Testis (tissue), 3 donors: ENCODE data around the gene MYL6. TPM values are rescaled to one million over a fixed set of nuclear protein-coding genes. Genes with fewer than 3 reads are reported as not detected.

Experiments
- DNase-seq: peaks from one replicate; pipeline ENCODE4 v3.0.0-alpha.2; 2019
- H3K27ac ChIP-seq, 2 donors: fragments of 200-600 bp; sonication (generic); one replicate each; pipeline ENCODE4 v1.5.1; 2019
- H3K27me3 ChIP-seq: fragments of 200-600 bp; sonication (generic); one replicate; pipeline ENCODE4 v1.5.1; 2019
- H3K36me3 ChIP-seq: fragments of 200-600 bp; sonication (generic); one replicate; pipeline ENCODE4 v1.5.1; 2017; ENCODE audit warnings: low read depth; ENCODE audit errors: missing control alignments
- H3K4me1 ChIP-seq: fragments of 200-600 bp; sonication (generic); one replicate; pipeline ENCODE4 v1.5.1; 2019
- H3K4me3 ChIP-seq, 2 donors: fragments of 200-600 bp; sonication (generic); one replicate each; pipeline ENCODE4 v1.5.1; 2017 to 2019
- H3K9me3 ChIP-seq: fragments of 200-600 bp; sonication (generic); one replicate; pipeline ENCODE4 v1.5.1; 2017
- POLR2A ChIP-seq: fragments of 450-650 bp; IDR thresholded peaks from one replicate; pipeline ENCODE4 v1.6.1; 2017; ENCODE audit warnings: antibody characterized with exemption, mild to moderate bottlenecking, moderate library complexity
- WGBS, 2 donors: methylation state at CpG; one replicate each; pipeline ENCODE4 v1.1.5; 2018; 5-methylcytosine and 5-hydroxymethylcytosine counted together
- intact Hi-C: fragments of 100-400 bp; cut with DNase I; formaldehyde crosslinking; loops from one replicate; pipeline ENCODE4 v1.15.1; 2023; ENCODE audit warnings: low total_unique reads
- polyA plus RNA-seq: library from polyadenylated mRNA; stranded (reverse); fragments of 350-450 nt; fragmentation: Illumina TruSeq; extraction: RNeasy Lipid Tissue Mini Kit (QIAGEN cat#74804); gene quantifications from one replicate; pipeline ENCODE4 v1.2.3, GENCODE V29; 2014; ENCODE audit warnings: low read depth, low replicate concordance; ENCODE audit not compliant: insufficient read depth
- total RNA-seq, 2 donors: library from RNA; depleted of rRNA; stranded (reverse); fragments of >200 nt; gene quantifications; one replicate each; pipeline ENCODE4 v1.2.3, GENCODE V29; 2016
- TF ChIP-seq, protein P1 (sequence below), 3 experiments: fragments of 450-650 bp in 2 of 3; fragments of 200-600 bp in 1 of 3; sonication (generic) in 1 of 3; IDR thresholded peaks; one replicate each; pipeline ENCODE4 v1.5.1; 2016 to 2019; ENCODE audit warnings: antibody characterized with exemption in 3 of 3, mild to moderate bottlenecking in 2 of 3, moderate library complexity in 1 of 3

The MYL6 gene
- total and polyA plus RNA-seq, 3 donors from 2014 or later, result 939 to 1,373 (median 1,271) TPM

DNA sequence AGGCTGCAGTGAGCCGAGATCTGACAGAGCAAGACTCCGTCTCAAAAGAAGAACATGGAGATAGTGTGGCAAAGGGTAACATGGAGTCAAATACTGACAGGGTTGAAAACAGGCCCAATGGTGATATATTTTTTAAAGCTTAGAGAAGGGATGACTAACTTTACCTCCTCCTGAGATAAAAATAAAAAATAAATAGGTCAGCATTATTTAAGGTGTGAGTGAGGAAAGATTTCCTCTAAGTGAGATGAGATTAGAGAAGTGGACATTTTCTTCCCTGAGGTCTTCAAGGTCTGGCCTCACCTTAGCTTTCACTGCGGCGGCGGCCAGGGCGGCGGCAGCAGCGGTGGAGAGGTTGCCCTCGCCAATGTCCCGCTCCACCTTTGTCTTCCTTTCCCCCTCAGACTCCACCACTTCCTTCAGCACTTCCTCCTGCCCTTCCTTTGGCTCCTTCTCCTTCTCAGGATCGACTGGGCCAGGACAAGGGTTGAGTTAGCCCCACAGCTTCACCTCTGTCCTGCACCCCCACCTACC is 11.1 kb downstream of the MYL6 start:
- 92 to 93% methylated on average over 11 of the region's 11 CpGs for WGBS, 2 donors

DNA sequence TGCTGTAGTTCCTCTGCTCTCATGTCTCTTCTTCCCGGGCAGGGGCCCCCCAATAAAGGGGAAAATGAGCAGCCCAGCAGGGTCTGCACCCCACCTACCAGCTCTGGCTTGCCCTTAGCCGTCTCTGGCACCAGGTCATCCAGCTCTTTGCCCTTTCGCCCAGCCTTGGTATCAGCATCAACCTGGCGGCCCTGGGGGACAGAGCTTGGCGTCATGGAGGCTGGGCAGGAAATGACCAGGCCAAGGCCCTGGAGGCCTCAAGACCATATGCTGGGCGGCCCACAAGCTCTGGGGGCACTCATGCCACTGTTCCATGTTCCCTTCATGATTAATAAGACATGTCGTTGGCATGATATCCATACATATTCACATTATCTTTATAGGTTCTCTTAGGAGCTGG is 14.7 kb downstream of the MYL6 start:
- no peak for DNase-seq
- Histone ChIP-seq H3K36me3 (no peaks in the 10 kb centered on the region), H3K4me3 (no peak overlapping the region), H3K27ac (no peak overlapping the region), H3K4me1 (no peaks in the 10 kb centered on the region), H3K27me3 (no peaks in the 10 kb centered on the region), H3K9me3 (no peaks in the 10 kb centered on the region)
- TF ChIP-seq, protein P1, sequence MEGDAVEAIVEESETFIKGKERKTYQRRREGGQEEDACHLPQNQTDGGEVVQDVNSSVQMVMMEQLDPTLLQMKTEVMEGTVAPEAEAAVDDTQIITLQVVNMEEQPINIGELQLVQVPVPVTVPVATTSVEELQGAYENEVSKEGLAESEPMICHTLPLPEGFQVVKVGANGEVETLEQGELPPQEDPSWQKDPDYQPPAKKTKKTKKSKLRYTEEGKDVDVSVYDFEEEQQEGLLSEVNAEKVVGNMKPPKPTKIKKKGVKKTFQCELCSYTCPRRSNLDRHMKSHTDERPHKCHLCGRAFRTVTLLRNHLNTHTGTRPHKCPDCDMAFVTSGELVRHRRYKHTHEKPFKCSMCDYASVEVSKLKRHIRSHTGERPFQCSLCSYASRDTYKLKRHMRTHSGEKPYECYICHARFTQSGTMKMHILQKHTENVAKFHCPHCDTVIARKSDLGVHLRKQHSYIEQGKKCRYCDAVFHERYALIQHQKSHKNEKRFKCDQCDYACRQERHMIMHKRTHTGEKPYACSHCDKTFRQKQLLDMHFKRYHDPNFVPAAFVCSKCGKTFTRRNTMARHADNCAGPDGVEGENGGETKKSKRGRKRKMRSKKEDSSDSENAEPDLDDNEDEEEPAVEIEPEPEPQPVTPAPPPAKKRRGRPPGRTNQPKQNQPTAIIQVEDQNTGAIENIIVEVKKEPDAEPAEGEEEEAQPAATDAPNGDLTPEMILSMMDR (IDR thresholded peaks at IDR 0.05), result no peak
- TF ChIP-seq POLR2A, result no peak
- intact Hi-C loops, result no loop called here
- 87 to 99% methylated on average over 7 of the region's 7 CpGs for WGBS, 2 donors

More for the DNA sequence above, 11.1 kb downstream of the MYL6 start:
- TF ChIP-seq, protein P1 (IDR thresholded peaks at IDR 0.05), result no peak
- no peak for TF ChIP-seq POLR2A
- intact Hi-C loops, result no loop called here
- Histone ChIP-seq H3K4me1 (no peaks in the 10 kb centered on the region), H3K27me3 (no peaks in the 10 kb centered on the region), H3K4me3 (no peak overlapping the region), H3K27ac (no peak overlapping the region), H3K36me3 (no peaks in the 10 kb centered on the region), H3K9me3 (no peaks in the 10 kb centered on the region)
- no peak for DNase-seq

GRCh38 chr12:56178347-56178746 is 20.2 kb downstream of the MYL6 start:
- H3K27me3 ChIP-seq, result no peaks in the 10 kb centered on the region
- 91 to 97% methylated on average over 3 of the region's 3 CpGs for WGBS, 2 donors
- intact Hi-C loops, result no loop called here

DNA sequence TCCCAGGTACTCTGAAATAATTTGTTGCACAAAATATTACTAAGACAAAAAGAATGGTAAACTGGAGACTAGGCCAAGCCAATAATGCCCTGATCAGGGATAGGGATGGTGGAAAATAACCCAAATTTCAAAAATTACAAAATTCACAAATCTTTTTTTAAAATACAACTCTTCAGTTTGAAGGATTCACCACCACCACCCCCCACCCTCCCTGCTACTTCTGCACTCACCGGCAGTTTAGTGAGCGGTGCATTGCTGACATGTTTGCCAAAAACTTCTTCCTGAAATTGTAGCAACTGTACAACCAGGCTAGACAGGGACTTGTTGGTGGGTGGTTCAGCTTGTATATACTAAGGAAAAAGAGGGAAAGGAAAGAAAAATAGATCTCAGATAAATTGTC is 28.8 kb downstream of the MYL6 start:
- Histone ChIP-seq H3K4me3 (no peak overlapping the region), H3K4me1 (peaks cover 15% of the 10 kb centered on the region), H3K27ac (no peak overlapping the region), H3K27me3 (no peaks in the 10 kb centered on the region), H3K36me3 (no peaks in the 10 kb centered on the region), H3K9me3 (no peaks in the 10 kb centered on the region)
- 48 to 50% methylated on average over 2 of the region's 2 CpGs for WGBS, 2 donors
- no peak for DNase-seq
- intact Hi-C loops, result no loop called here
- TF ChIP-seq, protein P1 (IDR thresholded peaks at IDR 0.05), result no peak
- no peak for TF ChIP-seq POLR2A

More at GRCh38 chr12:56178347-56178746, 20.2 kb downstream of the MYL6 start:
- Histone ChIP-seq H3K4me1 (no peaks in the 10 kb centered on the region), H3K36me3 (no peaks in the 10 kb centered on the region), H3K27ac (no peak overlapping the region), H3K4me3 (no peak overlapping the region), H3K9me3 (no peaks in the 10 kb centered on the region)
- TF ChIP-seq, protein P1 (IDR thresholded peaks at IDR 0.05), result no peak
- TF ChIP-seq POLR2A, result no peak
- no peak for DNase-seq

GRCh38 chr12:56188131-56188777 is 30.1 kb downstream of the MYL6 start:
- 7 to 10% methylated on average over 10 of the region's 10 CpGs for WGBS, 2 donors
- intact Hi-C loops, result loop anchor here (2.0 kb wide), 1 partner anchor 69 kb away; the partner anchor contains the start of gene ZC3H10
- H3K27me3 ChIP-seq, result no peaks in the 10 kb centered on the region
- DNase-seq, result no peak
- H3K4me1 ChIP-seq, result peaks cover 15% of the 10 kb centered on the region
- H3K36me3 ChIP-seq, result no peaks in the 10 kb centered on the region
- TF ChIP-seq, protein P1 (IDR thresholded peaks at IDR 0.05), result no peak
- no peak for TF ChIP-seq POLR2A
- H3K4me3 ChIP-seq, result peak overlapping the region; percentile 80 to 89
- H3K27ac ChIP-seq, result peak overlapping the region; percentile 82 to 92
- no peaks in the 10 kb centered on the region for H3K9me3 ChIP-seq
